Fibroblast of the aortic adventitia (primary cell): ENCODE measurements around the gene ACSL3. TPM values are rescaled to one million over a fixed set of nuclear protein-coding genes. Genes with fewer than 3 reads are reported as not detected.

Experiments used
- DNase-seq: peaks from one replicate; pipeline ENCODE4 v3.0.0-alpha.2; 2010; ENCODE audit warnings: low read depth
- H3K4me3 ChIP-seq: 2 replicates; pipeline ENCODE4 v1.5.1; 2011; ENCODE audit warnings: low read depth, mild to moderate bottlenecking, control low read depth, low read length, moderate library complexity
- total RNA-seq: library from RNA; depleted of rRNA; stranded (reverse); fragments of >200 nt; gene quantifications from 2 replicates; pipeline ENCODE4 v1.2.3, GENCODE V29; 2012; ENCODE audit warnings: low replicate concordance
- TF ChIP-seq, protein P1 (sequence below): IDR thresholded peaks from 2 replicates; pipeline ENCODE4 v1.5.1; 2011; ENCODE audit warnings: mild to moderate bottlenecking, low read length, control low read depth, inconsistent platforms; ENCODE audit not compliant: insufficient read depth

The ACSL3 gene
- total RNA-seq, 1 donor = 88.5 TPM

DNA sequence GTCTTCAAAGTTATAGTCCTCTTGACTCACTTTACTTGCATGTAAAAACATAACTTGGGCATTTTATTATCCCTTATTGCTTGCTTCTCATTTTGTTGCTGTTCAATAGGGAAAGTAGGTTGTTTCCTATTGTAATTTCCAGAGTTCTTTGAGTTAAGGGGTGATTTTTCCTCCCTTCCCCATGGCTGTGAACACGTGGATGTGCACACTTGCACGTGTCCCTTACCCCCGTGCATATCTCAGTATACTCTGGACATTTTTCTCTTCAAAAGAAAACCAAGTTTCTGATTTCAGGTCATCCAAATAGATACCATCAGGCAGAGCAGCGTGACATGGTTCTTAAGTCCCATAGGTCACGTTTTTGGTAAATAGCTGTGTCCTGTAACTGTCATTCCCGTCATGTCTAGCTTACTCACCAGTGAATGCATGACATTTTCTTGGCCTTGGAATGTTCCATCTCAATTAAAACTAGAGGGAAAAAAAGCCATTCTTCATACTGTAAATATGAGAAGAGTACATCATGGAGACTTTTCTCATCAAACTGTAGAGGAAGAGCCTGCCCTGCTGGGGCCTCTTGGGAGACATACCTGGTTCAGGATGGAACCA lies 107.8 kb downstream of the ACSL3 start:
- TF ChIP-seq, protein P1, sequence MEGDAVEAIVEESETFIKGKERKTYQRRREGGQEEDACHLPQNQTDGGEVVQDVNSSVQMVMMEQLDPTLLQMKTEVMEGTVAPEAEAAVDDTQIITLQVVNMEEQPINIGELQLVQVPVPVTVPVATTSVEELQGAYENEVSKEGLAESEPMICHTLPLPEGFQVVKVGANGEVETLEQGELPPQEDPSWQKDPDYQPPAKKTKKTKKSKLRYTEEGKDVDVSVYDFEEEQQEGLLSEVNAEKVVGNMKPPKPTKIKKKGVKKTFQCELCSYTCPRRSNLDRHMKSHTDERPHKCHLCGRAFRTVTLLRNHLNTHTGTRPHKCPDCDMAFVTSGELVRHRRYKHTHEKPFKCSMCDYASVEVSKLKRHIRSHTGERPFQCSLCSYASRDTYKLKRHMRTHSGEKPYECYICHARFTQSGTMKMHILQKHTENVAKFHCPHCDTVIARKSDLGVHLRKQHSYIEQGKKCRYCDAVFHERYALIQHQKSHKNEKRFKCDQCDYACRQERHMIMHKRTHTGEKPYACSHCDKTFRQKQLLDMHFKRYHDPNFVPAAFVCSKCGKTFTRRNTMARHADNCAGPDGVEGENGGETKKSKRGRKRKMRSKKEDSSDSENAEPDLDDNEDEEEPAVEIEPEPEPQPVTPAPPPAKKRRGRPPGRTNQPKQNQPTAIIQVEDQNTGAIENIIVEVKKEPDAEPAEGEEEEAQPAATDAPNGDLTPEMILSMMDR = no peak
- no peak overlapping the region for H3K4me3 ChIP-seq
- no peak for DNase-seq

DNA sequence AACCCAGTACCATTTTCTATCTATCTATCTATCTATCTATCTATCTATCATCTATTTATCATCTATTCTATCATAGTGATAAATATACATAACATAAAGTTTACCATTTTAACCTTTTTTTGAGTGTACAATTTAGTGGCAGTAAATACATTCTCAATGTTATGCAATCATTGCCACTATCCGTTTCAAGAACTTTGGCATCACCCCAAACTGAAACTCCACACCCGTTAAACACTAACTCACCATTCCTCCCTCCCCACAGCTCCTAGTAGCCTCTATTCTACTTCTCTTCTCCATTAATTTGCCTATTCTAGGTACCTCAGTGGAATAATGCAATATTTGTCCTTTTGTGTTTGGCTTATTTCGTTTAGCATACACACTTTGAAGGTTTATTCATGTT lies 108.7 kb downstream of the ACSL3 start:
- TF ChIP-seq, protein P1 = no peak
- no peak overlapping the region for H3K4me3 ChIP-seq
- DNase-seq = peak; percentile 73

- no peak overlapping the region for H3K4me3 ChIP-seq
- TF ChIP-seq, protein P1 = no peak
- DNase-seq = no peak
Observed at GRCh38 chr2:222972420-222972819, 111.6 kb downstream of the ACSL3 start.

- TF ChIP-seq, protein P1 = no peak
- peak; percentile 22 for DNase-seq
- H3K4me3 ChIP-seq = no peak overlapping the region
Observed at GRCh38 chr2:222973237-222973636, 112.4 kb downstream of the ACSL3 start.

DNA sequence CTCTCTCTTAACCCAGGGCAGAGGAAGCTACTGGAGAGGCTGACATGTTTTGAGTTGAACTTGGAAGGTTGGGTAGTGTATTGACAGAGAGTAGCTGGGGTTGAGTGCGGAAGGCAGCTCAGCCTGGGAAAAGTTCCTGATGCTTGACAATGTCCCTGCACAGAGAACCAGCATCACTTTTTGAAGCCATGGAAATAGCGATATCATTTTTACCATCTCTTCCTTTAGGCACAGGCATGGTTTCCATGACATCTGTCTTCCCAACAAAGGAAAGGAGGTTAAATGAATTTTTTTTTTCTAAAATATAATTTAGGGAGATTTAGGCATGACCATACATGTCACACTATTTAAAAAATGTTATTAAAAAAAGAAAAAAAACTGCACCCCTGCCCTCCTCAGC lies 112.9 kb downstream of the ACSL3 start:
- no peak for DNase-seq
- TF ChIP-seq, protein P1 = no peak
- H3K4me3 ChIP-seq = no peak overlapping the region

DNA sequence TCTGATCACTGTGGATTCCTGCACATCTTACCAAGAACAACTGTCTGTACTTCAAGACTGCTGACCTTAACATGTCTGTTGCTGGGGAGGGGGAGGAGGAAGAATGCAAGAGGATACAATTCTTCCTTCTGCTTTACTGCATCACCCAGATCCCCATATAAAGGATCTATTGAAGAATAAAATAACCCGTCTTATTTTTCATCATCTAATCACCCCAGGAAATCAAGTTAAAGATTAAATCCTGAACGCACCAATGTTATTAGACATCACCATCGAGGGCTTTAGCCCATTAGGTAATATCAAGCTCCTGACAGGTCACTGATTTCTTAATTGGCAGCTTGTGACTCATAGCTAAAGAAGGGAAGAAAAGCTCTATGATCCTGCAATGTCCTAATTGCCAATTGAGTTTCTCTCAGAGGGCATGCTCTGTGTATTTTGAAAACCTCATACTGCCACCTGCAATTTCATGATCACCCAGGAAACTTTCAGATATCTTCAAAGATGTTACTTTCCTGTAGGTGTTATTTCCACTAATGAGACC lies 115.8 kb downstream of the ACSL3 start:
- no peak overlapping the region for H3K4me3 ChIP-seq
- DNase-seq = no peak
- TF ChIP-seq, protein P1 = no peak

GRCh38 chr2:222977121-222977520 lies 116.3 kb downstream of the ACSL3 start:
- DNase-seq = no peak
- H3K4me3 ChIP-seq = no peak overlapping the region
- TF ChIP-seq, protein P1 = no peak
